Naive thymus-derived CD4-positive, alpha-beta T cell (primary cell): Measurements from ENCODE around the gene CEP85L. TPM values are rescaled to one million over a fixed set of nuclear protein-coding genes. Genes with fewer than 3 reads are reported as not detected.

Source experiments
- ATAC-seq: fragments of 150-1000 bp; cut with Tn5 transposase; 2 replicates; pipeline ENCODE4 v1.10.0; 2021; ENCODE audit warnings: mild to moderate bottlenecking, moderate library complexity
- CTCF ChIA-PET: fragments of 350-600 bp; sonication (Branson Sonifier 250); formaldehyde crosslinking; loops from one replicate; lab custom pipeline; 2021; ENCODE audit warnings: antibody characterized with exemption; lab: Charles Lee
- POLR2A ChIA-PET: fragments of 350-600 bp; sonication (Branson Sonifier 250); formaldehyde crosslinking; loops from one replicate; lab custom pipeline; 2021; ENCODE audit warnings: antibody characterized with exemption, inconsistent platforms; lab: Charles Lee
- DNase-seq, 9 donors: peaks; one replicate each; pipeline versions ENCODE4 v3.0.0 to v3.0.0-alpha.2; 2020 to 2022; ENCODE audit warnings: mixed read lengths in 1 of 9
- H3K27ac ChIP-seq: one replicate; pipeline ENCODE4 v1.7.0; 2013; ENCODE audit warnings: mild to moderate bottlenecking, low read depth, low read length, moderate library complexity
- H3K27me3 ChIP-seq, 2 donors: one replicate each; pipeline ENCODE4 v1.7.0; 2013; ENCODE audit warnings: low read length in 2 of 2, mild to moderate bottlenecking in 2 of 2, moderate library complexity in 2 of 2; ENCODE audit not compliant: control insufficient read depth in 2 of 2, insufficient read depth in 2 of 2
- H3K36me3 ChIP-seq, 3 experiments: 1 replicate in 2 of 3; 2 replicates in 1 of 3; pipeline ENCODE4 v1.7.0; 2013; ENCODE audit warnings: low read length in 3 of 3, mild to moderate bottlenecking in 3 of 3, moderate library complexity in 1 of 3; ENCODE audit not compliant: insufficient read depth in 3 of 3, control insufficient read depth in 2 of 3
- H3K4me1 ChIP-seq, 2 donors: one replicate each; pipeline ENCODE4 v1.7.0; 2013; ENCODE audit warnings: low read length in 2 of 2, mild to moderate bottlenecking in 2 of 2, moderate library complexity in 1 of 2; ENCODE audit not compliant: control insufficient read depth in 2 of 2, insufficient read depth in 2 of 2
- H3K4me3 ChIP-seq: 2 replicates; pipeline ENCODE4 v1.7.0; 2013; ENCODE audit warnings: mild to moderate bottlenecking, low read length
- H3K9me3 ChIP-seq, 3 experiments: 1 replicate in 2 of 3; 2 replicates in 1 of 3; pipeline ENCODE4 v1.7.0; 2013; ENCODE audit warnings: low read length in 3 of 3; ENCODE audit not compliant: control insufficient read depth in 2 of 3
- H3K27ac Mint-ChIP-seq, 9 donors: one replicate each; pipeline ENCODE4 v1.8.0; 2020 to 2022; ENCODE audit warnings: mixed read lengths in 9 of 9, mild to moderate bottlenecking in 8 of 9, moderate library complexity in 5 of 9, inconsistent platforms in 2 of 9
- H3K27me3 Mint-ChIP-seq, 5 donors: one replicate each; pipeline ENCODE4 v1.8.0; 2021 to 2022; ENCODE audit warnings: mixed read lengths in 5 of 5, mild to moderate bottlenecking in 1 of 5
- H3K36me3 Mint-ChIP-seq, 5 donors: one replicate each; pipeline ENCODE4 v1.8.0; 2020 to 2022; ENCODE audit warnings: mixed read lengths in 5 of 5, mild to moderate bottlenecking in 3 of 5, inconsistent platforms in 1 of 5
- H3K4me1 Mint-ChIP-seq, 7 donors: one replicate each; pipeline ENCODE4 v1.8.0; 2020 to 2022; ENCODE audit warnings: mixed read lengths in 7 of 7, mild to moderate bottlenecking in 3 of 7, inconsistent platforms in 1 of 7
- H3K4me3 Mint-ChIP-seq, 10 donors: one replicate each; pipeline ENCODE4 v1.8.0; 2020 to 2022; ENCODE audit warnings: mild to moderate bottlenecking in 10 of 10, mixed read lengths in 10 of 10, moderate library complexity in 6 of 10, inconsistent platforms in 2 of 10
- H3K9me3 Mint-ChIP-seq, 11 donors: one replicate each; pipeline ENCODE4 v1.8.0; 2020 to 2022; ENCODE audit warnings: mixed read lengths in 11 of 11, mild to moderate bottlenecking in 4 of 11, inconsistent platforms in 1 of 11, moderate library complexity in 1 of 11
- intact Hi-C, 2 donors: fragments of 100-400 bp; cut with micrococcal nuclease; formaldehyde crosslinking; loops; one replicate each; pipeline ENCODE4 v1.15.1; 2023
- polyA plus RNA-seq, 2 donors: library from polyadenylated mRNA; unstranded; fragments of 300-500 nt; fragmentation: Illumina TruSeq; gene quantifications; one replicate each; pipeline ENCODE4 v1.2.3, GENCODE V29; 2021
- total RNA-seq, 6 experiments: library from RNA in 5 of 6; stranded (reverse) in 5 of 6; gene quantifications; 1 replicate in 5 of 6; 2 replicates in 1 of 6; pipeline ENCODE4 v1.2.3 and lab custom pipeline; 2021 to 2026

The CEP85L gene
- total and polyA plus RNA-seq, 7 experiments from 2014 or later = 47.3 to 89.1 (median 76.2) TPM

GRCh38 chr6:118685823-118686449 lies 34.5 kb upstream of the CEP85L start:
- Mint-ChIP-seq H3K27ac (peak overlapping the region in 8 of 9 donors; percentile 9 to 88 (median 78)), H3K27me3 (no peaks in the 10 kb centered on the region), H3K9me3 (no peaks in the 10 kb centered on the region), H3K4me1 (peaks cover 43 to 86% (median 81%) of the 10 kb centered on the region in 7 donors), H3K36me3 (peaks cover 10 to 27% (median 27%) of the 10 kb centered on the region in 5 donors), H3K4me3 (peak overlapping the region in 5 of 10 donors; percentile 14 to 31 (median 21))
- intact Hi-C loops = no loop called here
- no peak overlapping the region for H3K27ac ChIP-seq
- no peak for ATAC-seq
- peaks cover 16 to 32% of the 10 kb centered on the region in 2 donors for H3K4me1 ChIP-seq
- H3K36me3 ChIP-seq = peaks cover 0 to 3% (median 0%) of the 10 kb centered on the region in 3 experiments
- ChIA-PET CTCF (interaction anchor here (1.5 to 1.7 kb wide), 2 partner anchors 19 to 23 kb away, joined by 3 to 4 read pairs; no protein-coding TSS in a partner anchor), POLR2A (interaction anchor here (2.0 to 3.7 kb wide), 2 partner anchors 11 to 24 kb away, joined by 10 to 30 read pairs; no protein-coding TSS in a partner anchor)
- no peaks in the 10 kb centered on the region for H3K27me3 ChIP-seq
- H3K4me3 ChIP-seq = no peak overlapping the region
- DNase-seq = no peak
- no peaks in the 10 kb centered on the region for H3K9me3 ChIP-seq

GRCh38 chr6:118683881-118684872 lies 32.8 kb upstream of the CEP85L start:
- DNase-seq (no peak), ATAC-seq (no peak)
- CTCF ChIA-PET = interaction anchor here (0.6 to 2.4 kb wide), 6 partner anchors 14 to 119 kb away, joined by 3 to 8 read pairs (median 3); no protein-coding TSS in a partner anchor
- no peaks in the 10 kb centered on the region for H3K9me3 Mint-ChIP-seq
- no peak overlapping the region for H3K27ac ChIP-seq
- no peaks in the 10 kb centered on the region for H3K27me3 ChIP-seq
- H3K4me1 ChIP-seq = peaks cover 16 to 38% of the 10 kb centered on the region in 2 donors
- POLR2A ChIA-PET = interaction anchor here (0.7 to 3.7 kb wide), 10 partner anchors 10 to 36 kb away, joined by 3 to 30 read pairs (median 4); no protein-coding TSS in a partner anchor
- intact Hi-C loops = loop anchor here in 1 of 2 donors (2.0 to 5.0 kb wide), 2 partner anchors 25 to 43 kb away; no protein-coding TSS in a partner anchor
- H3K4me1 Mint-ChIP-seq = peaks cover 46 to 89% (median 83%) of the 10 kb centered on the region in 7 donors
- H3K27me3 Mint-ChIP-seq = no peaks in the 10 kb centered on the region
- H3K36me3 ChIP-seq = peaks cover 0 to 3% (median 0%) of the 10 kb centered on the region in 3 experiments
- peak overlapping the region; percentile 29 to 89 (median 75) for H3K27ac Mint-ChIP-seq
- H3K9me3 ChIP-seq = no peaks in the 10 kb centered on the region
- H3K36me3 Mint-ChIP-seq = peaks cover 7 to 21% (median 14%) of the 10 kb centered on the region in 5 donors
- H3K4me3 Mint-ChIP-seq = peak overlapping the region in 8 of 10 donors; percentile 5 to 64 (median 40)
- H3K4me3 ChIP-seq = no peak overlapping the region

GRCh38 chr6:118680452-118681095 lies 29.2 kb upstream of the CEP85L start:
- CTCF ChIA-PET = no interaction called here
- peak in 2 of 9 donors; percentile 28 to 52 for DNase-seq
- H3K36me3 Mint-ChIP-seq = peaks cover 0 to 32% (median 31%) of the 10 kb centered on the region in 5 donors
- peak; percentile 71 for ATAC-seq
- peak overlapping the region; percentile 33 to 90 (median 76) for H3K27ac Mint-ChIP-seq
- H3K27me3 Mint-ChIP-seq = no peaks in the 10 kb centered on the region
- H3K9me3 Mint-ChIP-seq = peaks cover 0 to 6% (median 0%) of the 10 kb centered on the region in 11 donors
- intact Hi-C loops = loop anchor here (1.0 to 5.0 kb wide), 4 partner anchors 7 to 47 kb away; no protein-coding TSS in a partner anchor
- peaks cover 45 to 90% (median 84%) of the 10 kb centered on the region in 7 donors for H3K4me1 Mint-ChIP-seq
- Histone ChIP-seq H3K27me3 (no peaks in the 10 kb centered on the region), H3K4me1 (peaks cover 11 to 34% of the 10 kb centered on the region in 2 donors), H3K9me3 (no peaks in the 10 kb centered on the region), H3K36me3 (no peaks in the 10 kb centered on the region), H3K27ac (no peak overlapping the region), H3K4me3 (no peak overlapping the region)
- POLR2A ChIA-PET = interaction anchor here (1.2 to 1.6 kb wide), 2 partner anchors 13 to 25 kb away, joined by 4 to 7 read pairs; no protein-coding TSS in a partner anchor
- peak overlapping the region; percentile 25 to 70 (median 35) for H3K4me3 Mint-ChIP-seq

- H3K27ac ChIP-seq = no peak overlapping the region
Observed at GRCh38 chr6:118679327-118679901, 28.0 kb upstream of the CEP85L start.

GRCh38 chr6:118678866-118679265 lies 27.5 kb upstream of the CEP85L start:
- ChIA-PET POLR2A (interaction anchor here (1.5 kb wide), 1 partner anchor 31 kb away, joined by 3 read pairs; no protein-coding TSS in a partner anchor), CTCF (no interaction called here)
- no peak overlapping the region for H3K4me3 ChIP-seq
- Mint-ChIP-seq H3K36me3 (peaks cover 0 to 40% (median 34%) of the 10 kb centered on the region in 5 donors), H3K4me3 (peak overlapping the region in 6 of 10 donors; percentile 3 to 41 (median 33)), H3K27ac (peak overlapping the region in 4 of 9 donors; percentile 18 to 90 (median 50)), H3K4me1 (peaks cover 39 to 90% (median 82%) of the 10 kb centered on the region in 7 donors), H3K9me3 (peaks cover 0 to 6% (median 0%) of the 10 kb centered on the region in 11 donors), H3K27me3 (no peaks in the 10 kb centered on the region)
- H3K9me3 ChIP-seq = no peaks in the 10 kb centered on the region
- H3K27me3 ChIP-seq = no peaks in the 10 kb centered on the region
- peaks cover 6 to 24% of the 10 kb centered on the region in 2 donors for H3K4me1 ChIP-seq
- ATAC-seq = no peak
- DNase-seq = no peak
- intact Hi-C loops = no loop called here
- no peak overlapping the region for H3K27ac ChIP-seq
- no peaks in the 10 kb centered on the region for H3K36me3 ChIP-seq

More at GRCh38 chr6:118679327-118679901, 28.0 kb upstream of the CEP85L start:
- H3K9me3 ChIP-seq = no peaks in the 10 kb centered on the region
- peaks cover 11 to 30% of the 10 kb centered on the region in 2 donors for H3K4me1 ChIP-seq
- Mint-ChIP-seq H3K4me1 (peaks cover 45 to 91% (median 84%) of the 10 kb centered on the region in 7 donors), H3K9me3 (peaks cover 0 to 6% (median 0%) of the 10 kb centered on the region in 11 donors), H3K27ac (peak overlapping the region in 5 of 9 donors; percentile 18 to 90 (median 50)), H3K4me3 (peak overlapping the region in 6 of 10 donors; percentile 18 to 39 (median 33)), H3K27me3 (no peaks in the 10 kb centered on the region), H3K36me3 (peaks cover 0 to 37% (median 33%) of the 10 kb centered on the region in 5 donors)
- no peaks in the 10 kb centered on the region for H3K36me3 ChIP-seq
- no peak overlapping the region for H3K4me3 ChIP-seq
- POLR2A ChIA-PET = interaction anchor here (1.5 to 1.6 kb wide), 2 partner anchors 26 to 30 kb away, joined by 3 to 4 read pairs; no protein-coding TSS in a partner anchor
- CTCF ChIA-PET = no interaction called here
- DNase-seq (no peak), ATAC-seq (no peak)
- intact Hi-C loops = no loop called here
- H3K27me3 ChIP-seq = no peaks in the 10 kb centered on the region
